Renal cortex interstitium (tissue), 11 donors: Measurements from ENCODE around the gene SLAMF6. TPM values are rescaled to one million over a fixed set of nuclear protein-coding genes. Genes with fewer than 3 reads are reported as not detected.
"Not testable (repeated sequence)": the region's sequence is repeated elsewhere in the genome, so short reads cannot be mapped to it uniquely, and the experiment has no call there.

Source experiments
- DNase-seq, 11 donors: peaks; one replicate each; pipeline ENCODE4 v3.0.0-alpha.2; 2013; ENCODE audit warnings: low read depth in 9 of 11, low spot score in 4 of 11; ENCODE audit errors: extremely low read depth in 1 of 11
- polyA plus RNA-seq, 3 donors: library from polyadenylated mRNA; unstranded; fragments of 120-200 nt; gene quantifications; one replicate each; pipeline ENCODE4 v1.2.1, GENCODE V29; 2013; ENCODE audit not compliant: insufficient read length in 3 of 3

The SLAMF6 gene
- polyA plus RNA-seq, 3 donors = 0.04 to 0.11 (median 0.11) TPM

DNA sequence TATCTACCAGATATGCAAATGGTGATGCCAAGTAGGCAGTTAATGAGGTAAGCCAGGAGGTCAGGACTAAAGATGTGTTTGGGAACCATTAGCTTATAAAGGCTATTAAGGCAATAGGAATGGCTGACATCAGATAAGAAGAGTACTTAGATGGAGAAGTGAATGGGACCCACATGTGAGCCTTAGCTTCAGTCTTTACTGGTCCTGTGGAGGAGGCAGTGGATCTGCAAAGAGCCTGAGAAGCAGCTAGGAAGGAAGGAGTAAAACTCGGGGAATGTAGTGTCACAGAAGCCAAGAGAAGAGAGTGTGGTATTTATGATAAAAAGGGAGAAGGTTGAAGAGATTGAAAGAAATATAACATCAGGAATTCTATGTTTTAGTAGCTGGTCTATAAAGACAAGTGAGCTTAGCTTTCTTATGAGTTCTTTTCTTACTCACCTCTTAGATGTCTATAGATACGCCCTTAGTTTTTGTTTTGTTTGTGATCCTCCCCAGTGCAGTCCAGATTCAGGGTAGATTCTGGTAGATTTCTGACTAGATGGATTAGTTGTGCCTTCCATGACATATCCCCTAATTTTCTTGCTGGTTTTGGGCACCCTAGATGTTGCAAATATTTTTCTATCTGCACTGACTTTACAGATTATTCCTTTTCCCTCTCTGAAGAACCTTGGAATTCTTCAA lies 39.4 kb downstream of the SLAMF6 start:
- no peak for DNase-seq

DNA sequence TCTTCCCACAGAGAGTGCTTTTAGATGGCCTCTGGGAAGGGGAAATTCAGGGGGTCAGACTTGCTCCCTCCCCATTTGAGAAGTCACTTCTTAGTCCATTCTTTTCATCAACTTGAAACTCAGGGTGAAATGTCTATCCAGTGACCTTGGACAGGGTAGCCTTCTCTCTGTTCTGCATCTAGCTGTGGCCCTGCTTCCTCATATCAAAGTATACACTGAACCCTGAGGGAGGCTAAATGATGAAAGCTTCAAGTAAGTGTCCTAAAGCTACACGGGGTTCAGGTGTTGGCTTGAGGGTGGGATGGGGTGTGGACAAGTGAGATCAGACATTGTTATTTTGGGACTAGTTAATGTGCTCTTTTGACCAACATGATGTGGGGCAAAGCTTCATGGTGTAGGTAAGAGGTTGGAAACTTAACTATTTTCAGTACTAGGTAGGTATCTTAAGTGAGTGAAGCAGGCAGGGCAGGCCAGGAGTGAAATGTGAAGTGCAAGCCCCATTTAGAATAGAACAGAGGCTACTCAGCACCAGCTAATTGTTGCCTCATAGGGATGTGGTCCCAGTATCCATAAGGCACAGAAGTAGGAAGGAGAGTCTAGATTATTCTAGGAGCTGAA lies 41.0 kb downstream of the SLAMF6 start:
- no peak for DNase-seq

DNA sequence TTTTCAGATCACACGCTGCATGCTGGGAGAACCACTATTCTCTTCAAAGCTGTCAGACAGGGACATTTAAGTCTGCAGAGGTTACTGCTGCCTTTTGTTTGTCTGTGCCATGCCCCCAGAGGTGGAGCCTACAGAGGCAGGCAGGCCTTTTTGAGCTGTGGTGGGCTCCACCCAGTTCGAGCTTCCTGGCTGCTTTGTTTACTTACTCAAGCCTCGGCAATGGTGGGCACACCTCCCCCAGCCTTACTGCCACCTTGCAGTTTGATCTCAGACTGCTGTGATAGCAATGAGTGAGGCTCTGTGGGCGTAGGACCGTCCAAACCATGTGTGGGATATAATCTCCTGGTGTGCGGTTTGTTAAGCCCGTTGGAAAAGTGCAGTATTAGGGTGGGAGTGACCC lies 42.3 kb downstream of the SLAMF6 start:
- DNase-seq = not testable (repeated sequence)

DNA sequence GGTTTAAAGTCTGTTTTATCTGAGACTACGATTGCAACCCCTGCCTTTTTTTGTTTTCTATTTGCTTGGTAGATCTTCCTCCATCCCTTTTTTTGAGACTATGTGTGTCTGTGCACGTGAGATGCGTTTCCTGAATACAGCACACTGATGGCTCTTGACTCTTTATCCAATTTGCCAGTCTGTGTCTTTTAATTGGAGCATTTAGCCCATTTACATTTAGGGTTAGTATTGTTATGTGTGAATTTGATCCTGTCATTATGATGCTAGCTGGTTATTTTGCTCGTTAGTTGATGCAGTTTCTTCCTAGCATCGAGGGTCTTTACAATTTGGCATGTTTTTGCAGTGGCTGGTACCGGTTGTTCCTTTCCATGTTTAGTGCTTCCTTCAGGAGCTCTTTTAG lies 44.0 kb downstream of the SLAMF6 start:
- not testable (repeated sequence) for DNase-seq

DNA sequence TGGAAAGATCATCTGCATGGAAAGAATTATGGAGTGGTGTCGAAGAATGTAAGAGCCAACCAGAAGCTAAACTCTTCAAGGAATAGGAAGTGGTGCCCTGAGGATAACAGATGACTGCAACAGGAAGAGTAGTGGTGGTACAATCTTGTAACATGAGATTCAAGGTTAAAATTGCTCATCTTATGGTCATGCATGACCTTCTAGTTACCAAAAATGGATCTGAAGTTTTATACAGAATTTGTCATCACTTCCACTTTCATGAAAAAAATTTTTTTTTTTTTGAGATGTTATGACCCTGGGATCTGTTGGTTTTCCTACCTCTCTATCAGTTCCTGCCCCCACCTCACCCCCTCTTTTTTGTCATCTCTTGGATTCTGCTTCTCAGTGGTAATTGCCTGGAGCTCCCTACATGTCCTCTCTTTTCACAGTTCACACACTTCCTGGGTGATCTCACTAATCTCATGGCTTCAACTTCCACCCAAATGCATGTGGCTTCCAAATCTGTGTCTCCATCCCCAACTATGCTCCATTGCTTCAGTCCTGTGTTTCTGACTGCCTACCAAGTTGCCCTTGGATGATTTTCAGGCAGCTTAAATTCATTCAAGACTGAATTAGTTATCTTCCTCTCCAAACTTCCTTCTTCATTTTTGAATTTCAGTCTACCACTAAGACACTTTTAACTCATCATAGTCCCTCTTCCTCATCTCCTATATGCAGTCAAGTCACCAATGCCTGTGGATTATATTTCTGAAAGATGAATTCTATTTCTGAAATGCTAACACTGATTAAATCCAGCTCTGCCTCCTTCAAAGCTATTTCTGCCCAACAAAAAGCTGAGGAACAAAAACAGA lies 48.4 kb downstream of the SLAMF6 start:
- no peak for DNase-seq

DNA sequence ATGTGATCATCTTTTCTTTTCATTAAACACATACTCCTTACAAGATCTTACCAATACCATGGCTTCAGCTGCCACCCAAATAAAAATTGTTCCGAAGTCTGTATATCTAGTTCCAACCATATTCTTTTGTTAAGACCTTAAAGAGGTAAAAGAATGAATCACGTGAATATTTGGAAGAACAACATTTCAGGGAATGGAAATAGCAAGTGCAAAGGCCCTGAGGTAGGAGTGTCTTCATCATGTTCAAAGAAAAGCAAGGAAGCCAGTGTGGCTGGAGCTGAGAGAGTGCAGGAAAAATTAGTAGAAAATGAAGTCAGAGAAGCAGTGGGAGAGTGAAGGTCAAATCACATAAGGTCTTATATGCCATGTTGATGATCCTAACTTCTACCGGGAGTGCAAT lies 50.9 kb downstream of the SLAMF6 start:
- no peak for DNase-seq

DNA sequence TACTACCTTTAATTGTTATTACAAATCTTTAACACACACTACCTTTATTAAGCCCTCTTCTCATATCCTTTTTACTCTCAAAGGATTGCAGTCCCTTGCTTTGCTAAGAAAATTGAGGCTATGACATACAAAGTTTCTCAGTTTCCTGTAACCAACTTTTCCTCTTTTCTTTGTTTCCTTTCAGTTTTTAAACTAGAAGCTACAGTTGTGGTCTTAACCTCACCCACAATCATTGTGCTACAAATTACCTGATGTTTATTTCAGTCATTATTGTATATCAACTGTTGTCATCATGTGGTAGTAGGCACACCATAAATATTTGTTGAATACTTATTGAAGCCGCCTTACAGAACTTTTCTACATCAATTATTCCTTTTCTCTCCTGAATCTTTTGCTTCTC lies 51.8 kb downstream of the SLAMF6 start:
- no peak for DNase-seq

DNA sequence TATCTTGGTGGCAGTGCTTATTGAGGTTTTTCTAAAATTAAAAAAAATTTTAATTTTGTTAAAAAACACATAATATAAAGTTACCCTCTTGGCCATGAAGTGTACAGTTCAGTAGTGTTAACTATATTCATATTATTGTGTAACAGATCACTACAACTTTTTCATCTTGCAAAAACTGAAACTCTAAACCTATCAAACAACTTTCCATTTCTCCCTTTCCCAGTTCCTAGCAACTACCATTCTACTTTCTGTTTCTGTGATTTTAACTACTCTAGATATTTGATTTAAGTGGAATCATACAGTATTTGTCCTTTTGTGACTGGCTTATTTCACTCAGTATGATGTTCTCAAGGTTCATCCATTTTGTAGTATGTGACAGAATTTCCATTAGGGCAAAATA lies 55.5 kb downstream of the SLAMF6 start:
- DNase-seq = no peak

DNA sequence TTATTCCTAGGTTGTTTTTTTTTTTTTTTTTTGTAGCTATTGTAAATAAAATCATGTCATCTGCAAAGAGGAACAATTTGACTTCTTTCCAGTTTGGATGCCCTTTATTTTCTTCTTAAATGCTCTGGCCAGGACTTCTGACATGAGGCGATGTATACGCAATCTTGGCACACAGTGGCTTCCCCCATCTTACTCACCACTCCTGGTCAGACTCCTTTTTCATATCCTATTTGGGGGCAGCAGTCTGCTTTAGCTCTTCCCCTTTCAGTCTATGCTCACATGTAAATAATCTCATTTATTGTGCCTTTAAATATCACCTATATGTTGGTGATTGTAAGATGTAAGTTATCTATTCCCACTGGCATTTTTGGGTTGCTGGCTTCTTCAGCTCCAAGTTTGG lies 56.1 kb downstream of the SLAMF6 start:
- DNase-seq = no peak

DNA sequence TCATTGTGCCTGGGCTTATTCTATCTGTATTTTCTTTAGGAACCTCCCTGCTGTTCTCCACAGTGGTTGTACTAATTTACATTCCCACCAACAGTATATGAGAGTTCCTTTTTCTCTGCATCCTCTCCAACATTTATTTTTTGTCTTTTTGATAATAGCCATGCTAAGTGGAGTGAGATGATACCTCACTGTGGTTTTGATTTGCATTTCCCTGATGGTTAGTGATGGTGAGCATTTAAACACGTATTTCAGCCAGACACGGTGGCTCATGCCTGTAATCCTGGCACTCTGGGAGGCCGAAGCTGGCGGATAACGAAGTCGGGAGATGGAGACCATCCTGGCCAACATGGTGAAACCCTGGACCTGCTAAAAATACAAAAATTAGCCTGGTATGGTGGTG lies 57.9 kb downstream of the SLAMF6 start:
- DNase-seq = no peak

DNA sequence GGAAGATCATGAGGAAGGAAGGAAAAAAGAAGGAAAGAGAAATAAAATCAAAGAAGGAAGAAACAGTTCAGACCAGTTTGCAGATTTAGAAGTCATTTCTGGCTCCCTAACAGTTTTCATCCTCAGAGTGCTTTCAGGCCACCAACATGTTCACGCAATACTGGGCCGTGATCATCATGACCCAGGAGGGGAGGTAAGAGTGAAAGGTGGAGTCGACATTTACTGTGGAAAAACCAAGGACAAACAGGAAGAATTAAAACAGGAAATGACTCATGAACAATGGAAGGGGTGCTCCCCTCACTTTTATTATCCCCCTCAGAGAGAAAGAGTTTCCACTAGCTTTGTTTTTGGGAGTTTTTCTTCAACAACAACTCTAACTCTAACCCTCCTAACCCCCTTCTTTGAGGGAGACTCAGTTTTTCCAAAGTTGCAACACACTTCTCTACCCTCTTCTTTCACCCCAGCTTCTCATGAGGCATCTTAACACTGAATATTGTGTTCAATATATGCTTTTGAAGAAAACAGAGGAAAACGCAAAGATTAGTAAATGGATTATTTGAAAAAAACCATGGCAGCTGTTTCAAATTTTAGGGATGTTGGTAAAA lies 62.3 kb downstream of the SLAMF6 start:
- no peak for DNase-seq

DNA sequence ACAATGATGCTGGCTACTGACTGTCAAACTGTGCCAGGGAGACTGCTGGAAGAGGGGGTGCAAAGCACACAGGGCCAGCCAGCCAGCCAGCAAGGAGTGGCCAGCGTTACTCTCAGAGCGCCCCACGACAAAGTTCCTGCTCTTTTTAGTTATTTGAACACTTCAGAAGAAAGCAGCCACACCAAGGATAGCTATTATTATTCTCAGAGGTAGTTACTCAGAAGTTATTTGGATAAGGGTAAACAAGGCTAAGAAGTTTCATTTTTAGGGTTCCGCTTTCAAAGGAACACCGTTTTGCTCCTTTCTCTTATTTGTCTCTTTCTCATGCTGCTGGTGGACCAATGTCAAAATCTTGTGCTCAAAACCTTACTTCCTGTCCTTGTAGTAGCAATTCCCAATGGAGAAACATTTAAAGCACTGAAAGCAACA lies 62.8 kb downstream of the SLAMF6 start:
- DNase-seq = no peak

DNA sequence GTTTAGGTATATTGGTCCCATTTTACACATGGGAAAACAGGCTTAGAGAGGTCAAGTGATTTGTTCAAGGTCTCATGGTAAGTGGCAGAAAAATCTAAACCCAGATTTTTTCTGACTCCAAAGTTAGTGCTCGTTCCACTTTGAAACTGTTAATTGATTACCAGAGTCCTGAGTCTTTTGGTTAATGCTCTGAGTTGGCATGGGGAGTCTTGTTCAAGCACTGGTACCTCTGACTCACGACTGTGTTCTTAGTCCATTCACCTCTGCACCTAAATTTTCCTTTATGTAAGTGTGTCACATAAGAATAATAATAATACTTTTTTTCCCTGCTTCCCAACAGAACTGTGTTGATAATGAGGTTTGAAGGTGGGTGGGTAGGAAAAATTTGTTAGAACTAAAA lies 63.4 kb downstream of the SLAMF6 start:
- DNase-seq = no peak

DNA sequence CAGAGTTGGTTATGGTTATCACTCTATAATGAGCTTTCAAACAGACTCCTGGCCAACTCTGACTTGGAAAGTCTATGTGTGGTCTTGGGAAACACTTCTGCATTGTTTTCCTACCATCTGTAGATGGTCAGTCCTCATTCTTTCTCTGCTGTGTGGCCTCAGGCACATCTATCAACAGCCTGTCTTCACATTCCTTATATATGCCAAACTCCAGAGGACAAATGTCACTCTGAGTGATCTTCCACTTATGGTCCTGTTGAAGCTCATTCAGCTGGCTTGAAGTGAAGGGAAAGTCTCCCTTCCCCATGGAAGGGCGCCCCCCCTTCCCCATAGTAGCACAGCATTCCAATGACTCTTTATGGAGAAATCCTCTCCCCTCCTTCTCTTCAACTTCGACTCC lies 64.0 kb downstream of the SLAMF6 start:
- DNase-seq = no peak

DNA sequence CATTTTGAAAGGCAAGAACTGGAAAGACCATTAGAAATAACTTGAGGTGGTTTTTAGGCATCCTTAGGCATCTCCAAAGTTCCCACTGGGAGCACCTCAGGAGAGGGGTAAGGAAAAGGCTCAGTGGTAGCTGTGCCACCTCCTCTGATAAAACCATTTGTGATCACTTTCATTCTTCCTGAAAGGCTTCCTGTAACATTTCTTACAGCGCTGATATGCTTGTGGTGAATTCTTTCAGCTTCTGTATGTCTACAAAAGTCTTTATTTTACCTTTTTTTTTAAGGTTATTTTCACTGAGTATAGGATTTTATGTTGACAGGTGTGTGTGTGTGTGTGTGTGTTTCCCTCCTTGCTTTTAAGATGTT lies 67.9 kb downstream of the SLAMF6 start:
- no peak for DNase-seq

DNA sequence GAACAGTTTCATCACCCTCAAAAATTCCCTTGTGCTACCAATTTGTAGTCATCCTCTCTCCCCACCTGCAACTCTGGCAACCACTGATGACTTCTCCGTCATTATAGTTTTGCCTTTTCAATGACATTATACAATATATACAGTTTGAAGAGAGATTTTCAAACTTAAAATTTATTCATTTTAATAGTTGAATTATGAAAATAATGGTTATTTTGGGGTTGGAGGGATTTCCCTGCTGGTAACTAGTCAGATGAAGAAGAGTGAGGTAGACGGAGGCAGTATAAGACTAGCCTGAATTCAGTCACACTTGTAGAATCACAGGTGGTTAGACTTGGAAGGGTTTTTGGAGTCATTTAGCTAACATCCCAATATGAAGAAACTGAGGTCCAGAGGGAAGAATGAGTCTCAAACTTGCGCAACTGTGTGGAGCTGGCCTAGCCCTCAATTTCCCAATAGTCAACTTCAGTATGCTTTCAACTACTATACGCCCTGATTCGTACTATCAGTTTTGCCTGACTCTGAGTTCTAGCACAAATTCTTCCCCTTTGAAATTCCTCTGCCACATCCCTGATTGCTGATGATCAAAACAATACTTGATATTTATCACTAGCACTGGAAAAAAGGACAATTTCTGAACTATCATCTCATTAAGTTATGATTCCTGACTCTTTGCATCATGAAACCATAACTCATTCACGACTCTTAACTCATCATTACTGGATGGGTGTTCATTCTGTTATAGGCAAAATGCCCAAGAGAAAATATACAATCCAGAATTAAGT lies 68.5 kb downstream of the SLAMF6 start:
- no peak for DNase-seq

DNA sequence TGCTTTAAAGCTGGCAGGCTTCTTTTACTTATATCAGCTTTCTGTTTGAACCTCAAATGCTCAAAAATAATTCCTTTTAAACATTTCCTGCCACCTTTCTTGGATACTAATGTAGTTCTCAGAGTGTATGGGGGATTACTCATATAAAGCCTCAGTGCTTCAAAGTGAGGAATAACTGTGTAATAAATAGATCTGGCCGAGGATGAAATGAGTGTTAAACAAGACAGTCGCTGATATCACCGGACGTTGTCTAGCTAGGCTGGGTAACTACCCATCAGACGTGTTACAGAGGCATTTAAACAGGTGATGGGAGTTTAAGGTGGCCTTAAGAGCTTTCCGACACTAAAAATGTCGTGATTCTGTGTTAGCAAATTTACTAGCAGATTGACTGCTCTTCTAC lies 69.6 kb downstream of the SLAMF6 start:
- DNase-seq = no peak

DNA sequence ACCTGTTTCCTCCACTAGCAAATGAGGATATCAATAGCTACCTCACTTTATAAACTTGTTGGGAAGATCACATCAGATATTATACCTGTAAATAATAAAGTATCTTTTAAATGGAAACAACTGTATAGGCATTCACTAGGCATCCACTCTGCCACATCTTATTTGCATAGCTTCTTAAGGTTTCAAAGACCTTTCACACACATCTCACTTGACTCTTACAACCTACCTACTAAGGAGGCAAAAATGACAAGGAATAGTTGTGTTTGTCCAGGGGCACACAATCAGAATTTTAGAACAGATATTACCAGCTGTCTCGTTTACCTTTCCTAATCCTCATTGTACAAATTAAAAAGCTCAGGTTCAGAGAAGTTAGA lies 71.2 kb downstream of the SLAMF6 start:
- no peak for DNase-seq

DNA sequence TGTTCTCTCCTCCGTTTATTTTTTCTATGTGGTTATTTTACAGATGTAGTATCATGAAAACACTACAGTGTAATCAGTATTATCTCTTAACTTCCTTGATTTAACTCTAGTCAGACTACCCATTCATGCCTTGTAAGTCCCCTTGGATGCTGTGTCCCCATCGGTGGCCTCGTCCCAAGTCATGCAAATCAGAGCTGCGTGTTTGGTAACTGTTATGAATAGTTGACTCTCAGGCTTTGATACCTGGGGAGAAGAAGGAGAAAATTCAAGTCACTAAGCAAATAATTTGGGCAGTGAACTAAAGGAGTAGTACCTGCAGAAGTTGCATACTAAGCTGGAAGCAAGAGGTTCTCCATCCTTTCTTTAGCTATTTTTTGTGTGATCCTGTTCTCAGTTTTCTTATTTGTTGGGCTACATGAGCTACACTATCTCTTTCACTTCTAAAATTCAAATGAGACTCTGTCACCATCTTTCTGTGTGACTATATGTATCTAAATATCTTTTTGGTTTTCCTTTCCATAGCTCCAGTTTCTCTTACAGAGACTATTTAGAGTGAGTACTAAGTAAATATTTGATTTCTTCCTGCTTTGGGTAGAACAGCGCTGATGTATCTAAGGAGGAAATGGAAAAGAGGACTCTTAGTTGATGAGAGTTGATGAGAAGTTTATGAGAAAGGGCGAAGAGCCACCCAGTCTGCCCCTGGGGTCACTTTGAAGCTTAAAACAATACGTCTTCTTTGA lies 71.8 kb downstream of the SLAMF6 start:
- DNase-seq = no peak
